SW480 (cell line): ENCODE results near the gene PIEZO1.

Source experiments
- DNase-seq: peaks from one replicate; pipeline ENCODE4 v3.0.0-alpha.2; 2016; ENCODE audit warnings: low spot score

PIEZO1 gene

GRCh38 chr16:88737298-88738150, 47.5 kb downstream of the PIEZO1 start:
- DNase-seq = peak; percentile 75

- DNase-seq = no peak
These were observed 48.5 kb downstream of the PIEZO1 start for GRCh38 chr16:88736496-88736895.

DNA sequence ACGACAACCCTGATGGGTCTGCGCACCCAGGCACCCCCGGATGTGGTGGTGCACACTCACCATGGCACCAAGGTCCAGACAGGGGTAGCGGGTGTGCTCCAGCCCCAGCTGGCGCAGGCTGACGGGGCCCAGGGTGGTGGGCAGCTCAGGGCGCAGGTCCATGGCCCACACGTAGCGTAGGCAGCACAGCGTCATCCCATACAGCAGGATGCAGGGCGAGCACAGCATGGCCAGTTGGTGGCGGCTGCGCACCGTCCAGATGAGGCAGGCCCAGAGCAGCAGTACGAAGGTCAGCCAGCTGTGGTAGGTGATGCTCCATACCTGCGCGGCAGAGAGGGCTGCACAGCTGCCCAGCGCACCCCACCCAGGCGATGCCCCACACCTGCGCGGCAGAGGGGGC, 48.9 kb downstream of the PIEZO1 start:
- no peak for DNase-seq

GRCh38 chr16:88735616-88736015, 49.4 kb downstream of the PIEZO1 start:
- DNase-seq = no peak

- DNase-seq = no peak
These were observed 49.9 kb downstream of the PIEZO1 start for GRCh38 chr16:88735121-88735520.

DNA sequence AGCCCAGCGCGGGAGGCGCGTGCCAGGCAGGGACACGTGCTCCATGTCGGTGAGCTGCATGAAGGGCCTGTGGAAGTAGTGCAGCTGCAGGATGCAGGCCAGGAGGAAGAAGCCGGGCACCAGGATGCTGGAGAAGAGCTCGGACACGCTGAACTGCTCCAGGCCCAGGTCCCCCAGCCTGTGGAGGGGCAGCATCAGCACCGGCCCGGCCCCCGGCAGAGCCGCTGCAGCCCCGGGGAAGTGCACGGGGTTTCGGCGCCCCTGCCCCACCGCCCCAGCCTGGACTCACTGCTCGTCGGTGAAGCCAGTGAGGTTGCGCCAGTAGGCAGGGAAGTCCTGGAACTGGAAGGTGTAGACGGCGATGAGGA, 50.7 kb downstream of the PIEZO1 start:
- DNase-seq = no peak

- DNase-seq = no peak
These were observed 51.2 kb downstream of the PIEZO1 start for GRCh38 chr16:88733630-88734360.

GRCh38 chr16:88732961-88733294, 52.1 kb downstream of the PIEZO1 start:
- DNase-seq = no peak

DNA sequence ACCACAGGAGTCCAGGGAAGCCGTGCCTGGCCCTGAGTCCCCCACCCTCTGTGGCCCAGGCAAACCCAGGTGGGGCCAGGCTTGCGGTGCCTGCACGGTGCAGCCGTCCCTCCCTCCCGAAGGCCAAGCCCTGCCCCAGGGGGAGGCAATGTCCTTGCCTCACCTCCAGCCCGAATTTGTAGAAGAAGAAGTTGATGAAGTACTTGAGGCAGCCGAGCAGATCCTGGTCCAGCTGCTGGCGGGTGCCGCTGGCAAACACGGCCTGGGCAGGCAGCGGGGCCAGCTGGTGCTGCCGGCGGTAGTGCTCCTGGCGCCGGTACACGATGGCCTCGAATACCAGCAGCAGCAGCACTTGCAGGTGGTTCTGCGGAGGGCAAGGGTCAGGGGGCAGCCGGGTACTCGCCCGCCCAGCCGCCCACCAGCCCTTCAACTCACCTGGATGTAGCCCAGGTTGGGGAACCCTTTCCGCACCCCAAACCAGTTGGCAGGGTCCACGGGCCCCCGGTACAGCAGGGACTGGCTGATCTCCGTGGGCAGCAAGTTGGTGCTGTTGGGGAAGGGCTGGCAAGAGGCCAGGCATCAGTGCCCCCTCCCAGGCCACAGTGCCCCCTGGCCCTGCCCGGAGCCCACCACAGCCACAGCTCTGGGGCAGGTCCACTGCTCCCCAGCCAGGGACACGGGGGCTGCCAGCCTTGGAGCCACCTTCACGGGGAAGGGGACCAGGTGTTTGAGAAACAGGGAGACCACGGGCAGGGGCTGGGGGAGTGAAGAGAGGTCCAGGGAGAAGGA, 52.7 kb downstream of the PIEZO1 start:
- peak; percentile 25 for DNase-seq

- DNase-seq = no peak
These were observed 53.3 kb downstream of the PIEZO1 start for GRCh38 chr16:88731699-88732098.

- no peak for DNase-seq
These were observed 54.1 kb downstream of the PIEZO1 start for GRCh38 chr16:88730632-88731607.

GRCh38 chr16:88727871-88728270, 57.1 kb downstream of the PIEZO1 start:
- DNase-seq = no peak

GRCh38 chr16:88726981-88727380, 58.0 kb downstream of the PIEZO1 start:
- no peak for DNase-seq

DNA sequence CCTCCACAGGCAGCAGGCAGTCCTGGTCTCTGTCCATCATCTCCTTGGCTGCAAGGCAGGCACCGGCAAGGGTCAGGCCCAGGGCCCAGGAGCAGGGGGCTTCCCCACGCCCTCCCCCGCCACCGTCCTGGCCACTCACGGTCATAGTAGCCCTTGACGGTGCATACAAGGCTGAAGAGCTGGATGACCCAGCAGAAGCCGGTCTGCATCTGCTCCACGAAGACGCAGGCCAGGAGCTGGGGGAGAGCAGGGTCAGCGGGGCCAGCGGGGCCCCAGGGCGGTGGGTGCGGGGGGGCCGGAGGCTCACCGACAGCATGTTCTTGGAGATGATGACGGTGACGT, 58.6 kb downstream of the PIEZO1 start:
- no peak for DNase-seq

DNA sequence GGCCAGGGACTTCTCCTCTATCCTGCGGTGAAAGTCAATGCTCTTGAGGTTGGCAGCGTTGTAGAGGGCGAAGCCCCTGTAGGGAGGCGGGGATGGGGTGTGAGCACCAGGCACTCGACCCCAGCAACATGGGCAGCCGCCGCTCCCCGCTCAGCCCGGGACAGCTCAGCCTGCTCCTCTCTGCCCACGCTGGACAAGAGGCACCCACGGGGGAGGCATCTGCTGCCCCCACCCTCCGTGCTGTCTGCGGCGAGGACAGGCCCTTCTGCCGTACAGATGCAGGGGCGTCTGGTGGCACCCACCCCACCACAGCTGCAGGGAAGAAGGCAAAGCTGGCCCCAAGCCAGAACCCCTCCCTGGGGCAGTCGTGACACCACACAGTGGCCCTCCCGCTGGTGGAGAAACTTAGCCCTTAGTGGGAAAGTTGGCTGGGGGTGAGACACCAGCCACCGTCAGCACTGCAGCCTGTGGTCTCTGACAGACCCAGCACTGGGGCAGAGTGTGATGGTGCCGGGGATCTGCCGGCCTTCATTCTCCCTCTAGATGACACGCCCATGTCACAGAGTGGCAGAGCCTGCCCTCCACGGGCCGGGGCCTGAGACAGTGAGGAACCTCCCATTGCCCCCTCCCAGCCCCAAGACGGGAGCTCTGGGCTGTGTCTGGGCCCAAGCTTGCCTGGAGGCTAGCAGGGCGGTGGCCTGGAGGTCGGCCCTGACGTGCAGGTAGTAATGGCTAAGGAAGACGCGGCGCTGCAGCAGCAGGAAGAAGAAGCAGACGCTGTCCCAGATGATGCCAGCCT, 59.2 kb downstream of the PIEZO1 start:
- DNase-seq = no peak

GRCh38 chr16:88724855-88725555, 60.0 kb downstream of the PIEZO1 start:
- no peak for DNase-seq

DNA sequence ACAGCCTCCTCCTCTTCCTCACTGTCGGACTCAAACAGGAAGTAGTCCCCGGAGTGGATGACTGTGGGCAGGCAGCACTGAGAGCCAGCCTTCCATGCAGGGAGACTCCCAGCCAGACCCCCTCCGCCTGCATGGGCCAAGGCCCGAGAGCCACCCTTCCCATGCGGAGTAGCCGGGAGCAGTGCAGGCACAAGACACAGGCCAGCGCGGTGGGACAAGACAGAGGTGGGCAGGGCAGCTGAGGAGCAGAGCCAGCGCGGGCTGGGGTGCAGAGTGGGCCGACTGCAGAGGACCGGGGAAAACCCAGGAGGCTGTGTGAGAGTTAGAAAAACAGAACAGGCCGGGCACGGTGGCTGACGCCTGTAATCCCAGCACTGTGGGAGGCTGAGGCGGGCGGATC, 61.1 kb downstream of the PIEZO1 start:
- DNase-seq = no peak

GRCh38 chr16:88723507-88723887, 61.5 kb downstream of the PIEZO1 start:
- no peak for DNase-seq

- no peak for DNase-seq
These were observed 62.1 kb downstream of the PIEZO1 start for GRCh38 chr16:88722784-88723506.
